AG10803 (cell line): Measurements from ENCODE around the gene LSM2.

Experiments used
- DNase-seq: peaks from one replicate; pipeline ENCODE4 v3.0.0; 2010; ENCODE audit warnings: low read depth
- H3K4me3 ChIP-seq: 2 replicates; pipeline ENCODE4 v1.5.1; 2011; ENCODE audit warnings: mild to moderate bottlenecking, low read length, control low read depth
- CTCF ChIP-seq: conservative IDR thresholded peaks from 2 replicates; pipeline ENCODE4 v1.5.1; 2011; ENCODE audit warnings: mild to moderate bottlenecking, low read length, control low read depth, inconsistent platforms

The LSM2 gene

DNA sequence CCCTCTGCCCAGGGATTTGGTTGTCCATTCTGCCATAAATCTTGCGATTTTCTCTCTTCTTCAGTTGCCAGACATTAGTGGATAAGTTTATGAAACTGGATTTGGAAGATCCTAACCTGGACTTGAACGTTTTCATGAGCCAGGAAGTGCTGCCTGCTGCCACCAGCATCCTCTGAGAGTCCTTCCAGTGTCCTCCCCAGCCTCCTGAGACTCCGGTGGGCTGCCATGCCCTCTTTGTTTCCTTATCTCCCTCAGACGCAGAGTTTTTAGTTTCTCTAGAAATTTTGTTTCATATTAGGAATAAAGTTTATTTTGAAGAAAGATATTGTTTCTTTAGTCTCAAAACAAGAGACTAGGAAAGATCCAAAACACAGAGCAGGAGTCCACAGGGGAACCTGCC lies 44.4 kb downstream of the LSM2 start, which contains the start of gene SAPCD1:
Gene SAPCD1, plus strand, starts transcription at position 301 of the 400 bp plus-strand sequence. CDS start 399 bp downstream, outside the sequence.
- no peak for DNase-seq
- no peak for TF ChIP-seq CTCF
- no peak within 1 kb of the TSS for H3K4me3 ChIP-seq

- TF ChIP-seq CTCF: no peak
- no peak for DNase-seq
- no peak overlapping the region for H3K4me3 ChIP-seq
Observed at GRCh38 chr6:31761343-31761742, 45.4 kb downstream of the LSM2 start.

DNA sequence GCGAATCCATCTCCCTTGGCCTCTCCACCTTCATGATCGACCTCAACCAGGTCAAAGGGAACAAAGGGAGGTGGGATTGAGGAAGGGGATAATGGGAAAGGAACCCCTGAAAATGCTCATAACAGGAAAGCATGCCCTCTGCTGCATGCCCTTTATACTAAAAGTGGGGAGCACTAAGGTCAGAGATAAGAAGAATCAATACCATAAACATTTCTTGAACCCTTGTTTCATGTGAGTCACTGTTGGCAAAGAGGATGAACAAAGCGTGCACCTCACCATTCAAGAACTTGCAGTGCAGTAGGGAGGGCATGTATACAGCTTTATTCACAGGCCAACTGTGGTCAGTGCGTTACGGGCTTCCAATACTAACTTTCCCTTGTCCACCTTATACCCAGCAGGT lies 46.0 kb downstream of the LSM2 start:
- no peak overlapping the region for H3K4me3 ChIP-seq
- no peak for TF ChIP-seq CTCF
- no peak for DNase-seq

DNA sequence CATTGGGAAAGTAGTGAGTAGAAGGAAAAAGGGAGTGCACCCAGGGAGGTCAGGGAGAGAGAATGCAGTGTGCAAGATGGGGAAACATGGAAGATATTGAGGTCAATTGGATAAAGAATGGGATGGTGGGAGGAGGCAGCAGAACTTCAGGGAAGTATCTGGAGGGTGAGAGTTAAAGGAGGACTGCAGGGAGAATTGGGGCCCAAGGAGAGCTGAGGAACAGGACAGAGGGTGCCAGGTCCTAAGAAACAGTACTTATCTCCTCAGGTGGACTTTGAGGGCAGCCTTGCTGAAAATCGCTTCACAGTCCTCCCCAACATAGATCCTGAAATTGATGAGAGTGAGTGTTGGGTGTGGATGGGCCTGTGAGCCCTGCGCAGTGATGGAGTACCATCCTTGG lies 48.5 kb downstream of the LSM2 start:
- no peak for DNase-seq
- no peak for TF ChIP-seq CTCF
- no peak overlapping the region for H3K4me3 ChIP-seq

GRCh38 chr6:31752739-31753319 lies 53.9 kb downstream of the LSM2 start:
- no peak for TF ChIP-seq CTCF
- no peak overlapping the region for H3K4me3 ChIP-seq
- peak; percentile 65 for DNase-seq

GRCh38 chr6:31750411-31751022 lies 56.2 kb downstream of the LSM2 start:
- no peak for TF ChIP-seq CTCF
- no peak overlapping the region for H3K4me3 ChIP-seq

DNA sequence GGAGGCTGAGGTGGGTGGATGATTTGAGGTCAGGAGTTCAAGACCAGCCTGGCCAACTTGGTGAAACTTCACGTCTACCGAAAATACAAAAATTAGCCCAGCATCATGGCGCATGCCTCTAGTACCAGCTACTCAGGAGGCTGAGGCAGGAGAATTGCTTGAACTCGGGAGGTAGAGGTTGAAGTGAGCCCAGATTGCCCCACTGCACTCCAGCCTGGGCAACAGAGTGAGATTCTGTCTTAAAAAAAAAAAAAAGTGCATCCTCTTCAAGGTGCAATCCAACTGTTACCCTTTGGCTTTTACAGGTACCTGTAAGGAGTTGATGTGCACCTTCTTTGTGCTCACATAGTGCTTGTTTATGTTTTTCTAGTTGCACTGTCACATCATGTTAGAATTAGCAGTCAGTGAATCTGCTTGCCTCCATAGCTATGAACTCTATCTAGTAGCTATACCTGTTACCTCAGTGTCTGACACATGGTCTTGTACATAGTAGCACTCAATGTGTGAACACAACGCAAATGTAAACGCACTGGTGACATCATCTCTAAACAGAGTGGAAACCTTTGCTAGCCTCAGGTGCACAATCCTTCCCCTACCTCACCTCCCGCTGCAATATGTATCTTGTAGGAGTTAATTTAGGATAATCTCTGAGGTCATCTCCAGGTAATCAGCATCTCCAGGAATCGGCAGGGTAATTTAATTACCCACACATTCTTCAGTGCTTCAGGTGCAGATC lies 57.3 kb downstream of the LSM2 start:
- TF ChIP-seq CTCF: no peak
- no peak for DNase-seq
- no peak overlapping the region for H3K4me3 ChIP-seq

More at GRCh38 chr6:31750411-31751022, 56.2 kb downstream of the LSM2 start:
- no peak for DNase-seq
